Measurements from ENCODE around the gene ANKRD17. TPM values are rescaled to one million over a fixed set of nuclear protein-coding genes. Genes with fewer than 3 reads are reported as not detected.

ANKRD17 gene
- total RNA-seq, 1 experiment from 2014 or later = 71.0 TPM

DNA sequence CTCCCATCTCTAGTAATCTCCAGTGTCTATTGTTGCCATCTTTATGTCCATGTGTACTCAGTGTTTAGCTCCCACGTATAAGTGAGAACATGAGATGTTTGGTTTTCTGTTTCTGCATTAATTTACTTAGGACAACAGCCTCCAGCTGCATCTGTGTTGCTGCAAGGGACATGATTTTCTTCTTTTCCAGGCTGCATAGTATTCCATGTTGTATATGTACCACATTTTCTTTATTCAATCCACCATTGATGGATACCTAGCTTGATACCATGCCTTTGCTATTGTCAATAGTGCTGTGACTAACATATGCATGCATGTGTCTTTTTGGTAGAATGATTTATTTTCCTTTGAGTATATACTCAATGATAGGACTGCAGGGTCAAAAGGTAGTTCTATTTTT lies 18.6 kb upstream of the ANKRD17 start:
- H3K27ac ChIP-seq (ENCODE audit: low read length) = no peak overlapping the region
- no peak overlapping the region for H3K4me2 ChIP-seq (ENCODE audit: low read depth, low read length, poor library complexity, severe bottlenecking)
- no peaks in the 10 kb centered on the region for H3K4me1 ChIP-seq (ENCODE audit: low read length)
- H3K27me3 ChIP-seq (ENCODE audit: low read length) = no peaks in the 10 kb centered on the region
- no peaks in the 10 kb centered on the region for H3K9me2 ChIP-seq (replicated peaks; ENCODE audit: insufficient read depth, low read length)
- H3K9me3 ChIP-seq (ENCODE audit: low read length) = no peaks in the 10 kb centered on the region
- H4K20me1 ChIP-seq (ENCODE audit: insufficient read depth, low read depth, low read length) = no peaks in the 10 kb centered on the region
- no peak for DNase-seq
- H3K36me3 ChIP-seq (ENCODE audit: insufficient read depth, low read length) = no peaks in the 10 kb centered on the region
- no peak overlapping the region for H2AFZ ChIP-seq (ENCODE audit: low read length)
- no peaks in the 10 kb centered on the region for H3K79me2 ChIP-seq (ENCODE audit: low read length)
- no peak overlapping the region for H3K9ac ChIP-seq (ENCODE audit: low read length)
- no peak overlapping the region for H3K4me3 ChIP-seq (ENCODE audit: low read length)

DNA sequence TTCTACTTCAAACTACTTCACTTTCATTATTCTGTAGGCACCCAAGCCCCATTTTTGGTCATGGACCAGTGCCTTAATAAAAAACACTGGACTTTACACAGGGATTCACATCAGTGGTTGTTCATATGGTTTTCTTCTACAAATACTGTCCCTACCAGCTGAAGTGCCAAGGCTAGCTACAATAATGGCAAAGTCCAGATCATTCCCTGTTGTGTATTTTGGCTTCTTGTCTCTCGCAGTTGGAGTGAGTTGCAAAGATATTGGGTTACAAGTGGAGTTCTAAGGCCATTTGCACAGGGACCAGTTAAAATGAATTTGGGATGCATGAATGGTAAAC lies 16.7 kb upstream of the ANKRD17 start:
- Histone ChIP-seq H3K4me2 (ENCODE audit: low read depth, low read length, poor library complexity, severe bottlenecking) (no peak overlapping the region), H4K20me1 (ENCODE audit: insufficient read depth, low read depth, low read length) (no peaks in the 10 kb centered on the region), H3K4me1 (ENCODE audit: low read length) (no peaks in the 10 kb centered on the region), H3K9ac (ENCODE audit: low read length) (no peak overlapping the region), H3K36me3 (ENCODE audit: insufficient read depth, low read length) (no peaks in the 10 kb centered on the region), H3K9me3 (ENCODE audit: low read length) (no peaks in the 10 kb centered on the region), H3K79me2 (ENCODE audit: low read length) (no peaks in the 10 kb centered on the region), H3K27me3 (ENCODE audit: low read length) (no peaks in the 10 kb centered on the region), H3K4me3 (ENCODE audit: low read length) (no peak overlapping the region), H3K27ac (ENCODE audit: low read length) (no peak overlapping the region), H2AFZ (ENCODE audit: low read length) (no peak overlapping the region), H3K9me2 (replicated peaks; ENCODE audit: insufficient read depth, low read length) (no peaks in the 10 kb centered on the region)
- peak; percentile 34 for DNase-seq

DNA sequence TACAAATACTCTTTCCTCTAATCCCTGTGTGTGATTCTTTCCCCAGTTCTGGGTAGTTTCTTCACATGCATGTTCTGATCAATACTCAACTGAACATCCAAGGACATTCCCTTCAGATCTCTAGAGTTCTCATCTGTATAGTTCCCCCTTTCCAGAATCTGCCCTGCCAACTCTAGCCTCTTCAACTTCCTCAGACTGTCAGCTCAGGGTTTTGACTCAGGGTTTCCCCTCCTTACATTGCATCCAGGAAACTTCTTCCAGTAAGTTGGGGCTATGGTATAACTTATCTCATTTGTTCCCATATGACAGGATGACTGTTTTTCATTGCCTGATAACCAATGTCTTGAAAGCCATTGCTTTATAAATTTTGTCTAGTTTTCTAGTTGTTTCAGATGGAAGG lies 14.2 kb upstream of the ANKRD17 start:
- Histone ChIP-seq H3K79me2 (ENCODE audit: low read length) (no peaks in the 10 kb centered on the region), H3K9me2 (replicated peaks; ENCODE audit: insufficient read depth, low read length) (no peaks in the 10 kb centered on the region), H3K9ac (ENCODE audit: low read length) (no peak overlapping the region), H3K4me2 (ENCODE audit: low read depth, low read length, poor library complexity, severe bottlenecking) (no peak overlapping the region), H2AFZ (ENCODE audit: low read length) (no peak overlapping the region), H3K4me1 (ENCODE audit: low read length) (no peaks in the 10 kb centered on the region), H3K27me3 (ENCODE audit: low read length) (no peaks in the 10 kb centered on the region), H4K20me1 (ENCODE audit: insufficient read depth, low read depth, low read length) (no peaks in the 10 kb centered on the region), H3K9me3 (ENCODE audit: low read length) (no peaks in the 10 kb centered on the region), H3K4me3 (ENCODE audit: low read length) (no peak overlapping the region), H3K36me3 (ENCODE audit: insufficient read depth, low read length) (no peaks in the 10 kb centered on the region), H3K27ac (ENCODE audit: low read length) (no peak overlapping the region)
- DNase-seq = peak; percentile 37

DNA sequence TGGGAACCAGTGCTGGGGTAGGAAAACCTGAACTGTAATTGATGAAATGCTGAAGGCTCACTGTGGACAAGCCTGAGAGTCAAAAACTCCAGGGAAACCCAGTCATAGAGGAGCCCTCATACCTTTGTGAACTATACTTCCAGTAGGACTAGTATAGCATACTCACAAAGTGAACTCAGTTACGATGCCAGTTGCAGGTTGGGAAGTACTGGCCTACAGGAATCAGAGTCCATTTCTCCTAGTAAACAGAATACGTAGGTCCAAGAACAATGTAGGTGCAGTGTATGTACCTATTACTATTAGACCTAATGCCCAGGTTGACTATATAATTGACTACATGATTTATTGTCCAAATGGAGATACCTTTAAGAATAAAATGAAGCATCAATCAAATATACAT lies 8.5 kb upstream of the ANKRD17 start:
- Histone ChIP-seq H3K4me3 (ENCODE audit: low read length) (no peak overlapping the region), H3K9me3 (ENCODE audit: low read length) (no peaks in the 10 kb centered on the region), H3K4me2 (ENCODE audit: low read depth, low read length, poor library complexity, severe bottlenecking) (no peak overlapping the region), H2AFZ (ENCODE audit: low read length) (no peak overlapping the region), H3K9me2 (replicated peaks; ENCODE audit: insufficient read depth, low read length) (no peaks in the 10 kb centered on the region), H4K20me1 (ENCODE audit: insufficient read depth, low read depth, low read length) (0 out of 2 replicates have a peak, but pooled peaks cover 3% of the 10 kb centered on the region), H3K27ac (ENCODE audit: low read length) (no peak overlapping the region), H3K9ac (ENCODE audit: low read length) (no peak overlapping the region), H3K27me3 (ENCODE audit: low read length) (no peaks in the 10 kb centered on the region), H3K4me1 (ENCODE audit: low read length) (no peaks in the 10 kb centered on the region), H3K36me3 (ENCODE audit: insufficient read depth, low read length) (no peaks in the 10 kb centered on the region), H3K79me2 (ENCODE audit: low read length) (no peaks in the 10 kb centered on the region)
- DNase-seq = no peak

DNA sequence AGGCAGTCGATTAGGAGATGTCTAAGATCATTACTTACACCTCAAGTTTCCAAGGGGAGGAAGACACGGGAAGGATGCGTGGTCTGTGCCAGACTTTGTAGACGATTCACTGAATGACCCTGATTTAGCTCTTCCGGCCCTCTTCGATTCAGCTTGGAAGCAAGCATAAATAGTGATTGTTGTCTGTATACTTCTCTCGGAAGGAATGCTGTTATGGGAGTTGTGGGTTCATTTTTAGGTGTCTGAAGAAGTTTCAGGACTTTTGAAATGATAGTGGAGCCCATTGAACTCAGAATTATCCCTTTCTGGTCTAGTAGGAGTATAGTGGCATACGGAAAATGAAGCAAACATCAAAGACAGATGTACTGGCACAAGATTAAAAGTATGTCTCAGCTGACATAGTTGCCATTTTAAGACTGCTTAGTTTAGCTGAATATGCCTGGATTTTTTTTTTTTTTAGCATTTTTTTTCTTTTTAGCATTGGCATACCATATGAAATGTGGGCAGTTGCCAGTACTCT lies 1.0 kb upstream of the ANKRD17 start:
- H3K4me2 ChIP-seq (ENCODE audit: low read depth, low read length, poor library complexity, severe bottlenecking) = peak overlapping the region; percentile 98
- peaks cover 61% of the 10 kb centered on the region for H3K79me2 ChIP-seq (ENCODE audit: low read length)

DNA sequence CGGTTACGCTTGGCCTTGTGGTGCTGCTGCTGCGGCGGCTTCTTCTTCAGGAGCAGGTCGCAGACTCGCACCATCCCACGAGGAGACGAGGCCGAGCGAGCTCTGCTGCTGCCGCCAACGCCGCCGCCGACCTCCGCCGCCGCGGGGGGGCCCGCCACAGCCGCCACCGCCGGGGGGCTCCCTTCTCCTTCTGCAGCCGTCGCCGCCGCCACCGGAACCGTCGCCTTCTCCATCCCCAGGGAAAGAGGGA lies 237 bp downstream of the ANKRD17 start:
- Histone ChIP-seq H3K27me3 (ENCODE audit: low read length) (no peaks in the 10 kb centered on the region), H3K27ac (ENCODE audit: low read length) (peak overlapping the region; percentile 82), H3K4me2 (ENCODE audit: low read depth, low read length, poor library complexity, severe bottlenecking) (peak overlapping the region; percentile 98), H3K9me2 (replicated peaks; ENCODE audit: insufficient read depth, low read length) (no peaks in the 10 kb centered on the region), H3K9ac (ENCODE audit: low read length) (peak overlapping the region; percentile 98), H3K79me2 (ENCODE audit: low read length) (peaks cover 73% of the 10 kb centered on the region), H2AFZ (ENCODE audit: low read length) (peak overlapping the region; percentile 54; the same call in 1 of the 2 replicates), H3K4me1 (ENCODE audit: low read length) (peaks cover 42% of the 10 kb centered on the region), H3K4me3 (ENCODE audit: low read length) (peak overlapping the region; percentile 94), H3K36me3 (ENCODE audit: insufficient read depth, low read length) (peaks cover 34% of the 10 kb centered on the region), H3K9me3 (ENCODE audit: low read length) (no peaks in the 10 kb centered on the region), H4K20me1 (ENCODE audit: insufficient read depth, low read depth, low read length) (peaks cover 50% of the 10 kb centered on the region)
- DNase-seq = no peak

More for the DNA sequence above, 1.0 kb upstream of the ANKRD17 start:
- no peaks in the 10 kb centered on the region for H3K9me3 ChIP-seq (ENCODE audit: low read length)
- H3K36me3 ChIP-seq (ENCODE audit: insufficient read depth, low read length) = peaks cover 21% of the 10 kb centered on the region
- H3K27me3 ChIP-seq (ENCODE audit: low read length) = no peaks in the 10 kb centered on the region
- DNase-seq = peak; percentile 57
- peak overlapping the region; percentile 98 for H3K9ac ChIP-seq (ENCODE audit: low read length)
- H3K27ac ChIP-seq (ENCODE audit: low read length) = peak overlapping the region; percentile 82
- no peaks in the 10 kb centered on the region for H3K9me2 ChIP-seq (replicated peaks; ENCODE audit: insufficient read depth, low read length)
- H3K4me3 ChIP-seq (ENCODE audit: low read length) = peak overlapping the region; percentile 94
- peaks cover 37% of the 10 kb centered on the region for H4K20me1 ChIP-seq (ENCODE audit: insufficient read depth, low read depth, low read length)
- peaks cover 34% of the 10 kb centered on the region for H3K4me1 ChIP-seq (ENCODE audit: low read length)
- H2AFZ ChIP-seq (ENCODE audit: low read length) = peak overlapping the region; percentile 90

DNA sequence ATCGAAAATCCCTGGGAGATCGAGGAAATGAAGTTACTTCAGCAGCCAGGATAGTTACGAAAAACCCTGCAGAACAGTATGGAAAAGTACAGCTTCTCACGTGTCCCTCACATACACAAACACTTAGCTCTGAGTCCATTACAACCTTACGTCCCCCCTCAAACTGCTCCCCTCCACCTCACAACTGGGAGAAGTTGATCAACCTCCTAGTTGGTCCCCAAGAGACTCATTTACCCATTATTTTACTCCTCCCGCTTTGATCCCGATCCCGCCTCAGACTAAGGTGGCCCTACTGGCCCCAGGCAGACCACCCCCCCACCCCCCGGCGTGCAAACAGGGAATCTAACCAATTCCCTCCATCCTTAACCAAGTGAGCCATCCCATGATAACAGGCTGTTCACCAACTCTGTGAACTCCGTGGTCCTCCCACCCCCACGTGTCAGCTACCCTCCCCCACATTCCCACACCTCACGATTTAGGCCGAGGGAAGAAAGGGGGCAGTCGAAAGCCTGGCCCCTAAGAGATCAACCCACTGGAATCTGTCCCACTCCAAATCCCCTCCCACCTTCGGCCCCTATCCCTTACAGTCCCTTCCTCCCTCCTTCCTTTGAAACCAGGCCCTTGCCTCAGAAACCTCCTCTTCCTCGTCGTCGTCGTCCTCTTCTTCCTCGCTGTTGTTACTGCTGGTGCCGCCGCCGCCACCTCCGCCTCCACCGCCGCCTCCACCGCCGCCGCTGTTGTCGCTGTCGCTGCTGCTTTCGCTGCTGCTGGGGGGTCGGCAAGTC lies 755 bp downstream of the ANKRD17 start:
- peaks cover 44% of the 10 kb centered on the region for H3K4me1 ChIP-seq (ENCODE audit: low read length)
- H3K27me3 ChIP-seq (ENCODE audit: low read length) = no peaks in the 10 kb centered on the region
- peak; percentile 79 for DNase-seq
- peak overlapping the region; percentile 98 for H3K9ac ChIP-seq (ENCODE audit: low read length)
- H3K79me2 ChIP-seq (ENCODE audit: low read length) = peaks cover 78% of the 10 kb centered on the region
- no peaks in the 10 kb centered on the region for H3K9me2 ChIP-seq (replicated peaks; ENCODE audit: insufficient read depth, low read length)
- H3K9me3 ChIP-seq (ENCODE audit: low read length) = no peaks in the 10 kb centered on the region
- peaks cover 49% of the 10 kb centered on the region for H4K20me1 ChIP-seq (ENCODE audit: insufficient read depth, low read depth, low read length)
- peak overlapping the region; percentile 98 for H3K4me2 ChIP-seq (ENCODE audit: low read depth, low read length, poor library complexity, severe bottlenecking)
- peak overlapping the region; percentile 54; the same call in 1 of the 2 replicates for H2AFZ ChIP-seq (ENCODE audit: low read length)
- peak overlapping the region; percentile 94 for H3K4me3 ChIP-seq (ENCODE audit: low read length)
- peaks cover 39% of the 10 kb centered on the region for H3K36me3 ChIP-seq (ENCODE audit: insufficient read depth, low read length)
- H3K27ac ChIP-seq (ENCODE audit: low read length) = peak overlapping the region; percentile 82

DNA sequence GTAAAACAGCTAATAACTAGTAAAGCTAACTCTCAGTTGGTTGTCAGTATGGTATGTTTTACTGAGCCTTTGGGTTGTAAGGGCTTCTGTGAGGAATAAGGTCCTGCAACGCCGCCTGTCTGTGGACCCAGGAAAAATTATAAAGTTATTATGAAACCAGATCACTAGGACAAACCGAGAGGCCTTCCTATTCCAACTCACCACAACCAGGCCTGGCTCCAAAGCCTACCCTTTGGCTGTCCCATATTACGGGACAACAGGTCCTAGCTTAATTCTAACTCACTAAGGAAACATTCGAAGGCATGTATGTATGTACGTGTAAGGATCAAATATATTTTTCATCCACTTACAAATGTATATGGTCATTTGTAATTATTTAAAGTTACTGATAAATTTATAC lies 1.4 kb downstream of the ANKRD17 start:
- peak overlapping the region; percentile 98 for H3K9ac ChIP-seq (ENCODE audit: low read length)
- peak overlapping the region; percentile 98 for H3K4me2 ChIP-seq (ENCODE audit: low read depth, low read length, poor library complexity, severe bottlenecking)
- H4K20me1 ChIP-seq (ENCODE audit: insufficient read depth, low read depth, low read length) = peaks cover 53% of the 10 kb centered on the region
- H3K79me2 ChIP-seq (ENCODE audit: low read length) = peaks cover 84% of the 10 kb centered on the region
- DNase-seq = peak; percentile 85
- H3K4me3 ChIP-seq (ENCODE audit: low read length) = peak overlapping the region; percentile 94
- H3K27ac ChIP-seq (ENCODE audit: low read length) = peak overlapping the region; percentile 82
- no peaks in the 10 kb centered on the region for H3K9me3 ChIP-seq (ENCODE audit: low read length)
- no peaks in the 10 kb centered on the region for H3K27me3 ChIP-seq (ENCODE audit: low read length)
- no peak overlapping the region for H2AFZ ChIP-seq (ENCODE audit: low read length)
- no peaks in the 10 kb centered on the region for H3K9me2 ChIP-seq (replicated peaks; ENCODE audit: insufficient read depth, low read length)
- H3K4me1 ChIP-seq (ENCODE audit: low read length) = peaks cover 48% of the 10 kb centered on the region
- peaks cover 45% of the 10 kb centered on the region for H3K36me3 ChIP-seq (ENCODE audit: insufficient read depth, low read length)
